Thyroid gland (tissue), 4 donors: ENCODE results near the gene FOXA1. TPM values are rescaled to one million over a fixed set of nuclear protein-coding genes. Genes with fewer than 3 reads are reported as not detected.

Experiments
- DNase-seq, 2 donors: peaks; one replicate each; pipeline ENCODE4 v3.0.0-alpha.2; 2019
- H3K27ac ChIP-seq, 3 donors: fragments of 200-600 bp; sonication (generic); 1 replicate in 2 of 3; 2 replicates in 1 of 3; pipeline ENCODE4 v1.5.1; 2016 to 2019; ENCODE audit warnings: mild to moderate bottlenecking in 1 of 3, moderate library complexity in 1 of 3
- H3K27me3 ChIP-seq: fragments of 200-600 bp; sonication (generic); one replicate; pipeline ENCODE4 v1.5.1; 2019
- H3K36me3 ChIP-seq, 2 donors: fragments of 200-600 bp; sonication (generic); one replicate each; pipeline ENCODE4 v1.5.1; 2016 to 2019
- H3K4me1 ChIP-seq, 2 donors: fragments of 200-600 bp; sonication (generic); one replicate each; pipeline ENCODE4 v1.5.1; 2017 to 2019
- H3K4me3 ChIP-seq, 3 donors: fragments of 200-600 bp; sonication (generic); replicated peaks in 1 of 3; 1 replicate in 2 of 3; 2 replicates in 1 of 3; pipeline ENCODE4 v1.5.1; 2016; ENCODE audit warnings: mild to moderate bottlenecking in 1 of 3
- H3K9me3 ChIP-seq: fragments of 200-600 bp; sonication (generic); one replicate; pipeline ENCODE4 v1.5.1; 2017
- CTCF ChIP-seq, 6 experiments: fragments of 200-600 bp in 3 of 6; fragments of 450-650 bp in 3 of 6; sonication (generic) in 3 of 6; IDR thresholded peaks; one replicate each; pipeline ENCODE4 v1.5.1; 2016 to 2019; ENCODE audit warnings: antibody characterized with exemption in 6 of 6, mild to moderate bottlenecking in 2 of 6, inconsistent platforms in 1 of 6, moderate library complexity in 1 of 6
- POLR2A ChIP-seq, 2 donors: fragments of 450-650 bp; IDR thresholded peaks; one replicate each; pipeline ENCODE4 v1.6.1; 2017; ENCODE audit warnings: antibody characterized with exemption in 2 of 2, mild to moderate bottlenecking in 2 of 2, moderate library complexity in 1 of 2
- WGBS, 2 donors: methylation state at CpG; one replicate each; pipeline ENCODE4 v1.1.5; 2017; 5-methylcytosine and 5-hydroxymethylcytosine counted together
- intact Hi-C: fragments of 100-400 bp; cut with DNase I; formaldehyde crosslinking; loops from one replicate; pipeline ENCODE4 v1.15.1; 2023
- total RNA-seq, 4 donors: library from RNA; depleted of rRNA; stranded (reverse); fragments of >200 nt; gene quantifications; one replicate each; pipeline ENCODE4 v1.2.3, GENCODE V29; 2016

The FOXA1 gene
- total RNA-seq, 4 donors from 2014 or later, result 0.92 to 0.93 TPM; not detected in 2

GRCh38 chr14:37615582-37616289 lies 20.7 kb upstream of the FOXA1 start:
- Histone ChIP-seq H3K27me3 (no peaks in the 10 kb centered on the region), H3K36me3 (no peaks in the 10 kb centered on the region), H3K4me1 (no peaks in the 10 kb centered on the region), H3K9me3 (no peaks in the 10 kb centered on the region), H3K27ac (no peak overlapping the region), H3K4me3 (no peak overlapping the region)
- 95% methylated on average over 3 of the region's 3 CpGs for whole genome bisulfite sequencing, 2 donors
- no peak for DNase-seq
- TF ChIP-seq POLR2A (IDR thresholded peaks at IDR 0.05) (no peak), CTCF (IDR thresholded peaks at IDR 0.05) (no peak)
- intact Hi-C loops, result no loop called here

- Histone ChIP-seq H3K27me3 (no peaks in the 10 kb centered on the region), H3K36me3 (no peaks in the 10 kb centered on the region), H3K27ac (no peak overlapping the region), H3K9me3 (no peaks in the 10 kb centered on the region), H3K4me3 (no peak overlapping the region), H3K4me1 (no peaks in the 10 kb centered on the region)
- WGBS, 2 donors, result 13 to 15% methylated on average over 28 to 39 of the region's 52 CpGs
- TF ChIP-seq POLR2A (IDR thresholded peaks at IDR 0.05) (no peak), CTCF (IDR thresholded peaks at IDR 0.05) (no peak)
- no peak for DNase-seq
- intact Hi-C loops, result no loop called here
Observed at GRCh38 chr14:37610945-37611523, 16.0 kb upstream of the FOXA1 start.

- no peak for DNase-seq
- Histone ChIP-seq H3K9me3 (no peaks in the 10 kb centered on the region), H3K27me3 (no peaks in the 10 kb centered on the region), H3K27ac (no peak overlapping the region), H3K36me3 (no peaks in the 10 kb centered on the region), H3K4me1 (no peaks in the 10 kb centered on the region), H3K4me3 (no peak overlapping the region)
- intact Hi-C loops, result no loop called here
- 80 to 89% methylated on average over 3 of the region's 3 CpGs for WGBS, 2 donors
- TF ChIP-seq CTCF (IDR thresholded peaks at IDR 0.05), result no peak
- no peak for TF ChIP-seq POLR2A (IDR thresholded peaks at IDR 0.05)
Observed at GRCh38 chr14:37608649-37609048, 13.6 kb upstream of the FOXA1 start.

GRCh38 chr14:37606678-37607077 lies 11.6 kb upstream of the FOXA1 start:
- Histone ChIP-seq H3K4me1 (no peaks in the 10 kb centered on the region), H3K9me3 (no peaks in the 10 kb centered on the region), H3K36me3 (no peaks in the 10 kb centered on the region), H3K27ac (no peak overlapping the region), H3K27me3 (peaks cover 5% of the 10 kb centered on the region), H3K4me3 (no peak overlapping the region)
- no peak for TF ChIP-seq POLR2A (IDR thresholded peaks at IDR 0.05)
- TF ChIP-seq CTCF (IDR thresholded peaks at IDR 0.05), result no peak
- no peak for DNase-seq
- intact Hi-C loops, result no loop called here

GRCh38 chr14:37603688-37604251 lies 8.7 kb upstream of the FOXA1 start:
- 72 to 85% methylated on average over 9 of the region's 9 CpGs for WGBS, 2 donors
- Histone ChIP-seq H3K9me3 (no peaks in the 10 kb centered on the region), H3K27ac (no peak overlapping the region), H3K4me3 (no peak overlapping the region), H3K4me1 (peaks cover 11 to 12% of the 10 kb centered on the region in 2 donors), H3K36me3 (no peaks in the 10 kb centered on the region), H3K27me3 (peaks cover 32% of the 10 kb centered on the region)
- intact Hi-C loops, result no loop called here
- TF ChIP-seq CTCF (IDR thresholded peaks at IDR 0.05) (no peak), POLR2A (IDR thresholded peaks at IDR 0.05) (no peak)
- DNase-seq, result no peak
